ENCODE data around the gene ADAMTS2.

The ADAMTS2 gene

DNA sequence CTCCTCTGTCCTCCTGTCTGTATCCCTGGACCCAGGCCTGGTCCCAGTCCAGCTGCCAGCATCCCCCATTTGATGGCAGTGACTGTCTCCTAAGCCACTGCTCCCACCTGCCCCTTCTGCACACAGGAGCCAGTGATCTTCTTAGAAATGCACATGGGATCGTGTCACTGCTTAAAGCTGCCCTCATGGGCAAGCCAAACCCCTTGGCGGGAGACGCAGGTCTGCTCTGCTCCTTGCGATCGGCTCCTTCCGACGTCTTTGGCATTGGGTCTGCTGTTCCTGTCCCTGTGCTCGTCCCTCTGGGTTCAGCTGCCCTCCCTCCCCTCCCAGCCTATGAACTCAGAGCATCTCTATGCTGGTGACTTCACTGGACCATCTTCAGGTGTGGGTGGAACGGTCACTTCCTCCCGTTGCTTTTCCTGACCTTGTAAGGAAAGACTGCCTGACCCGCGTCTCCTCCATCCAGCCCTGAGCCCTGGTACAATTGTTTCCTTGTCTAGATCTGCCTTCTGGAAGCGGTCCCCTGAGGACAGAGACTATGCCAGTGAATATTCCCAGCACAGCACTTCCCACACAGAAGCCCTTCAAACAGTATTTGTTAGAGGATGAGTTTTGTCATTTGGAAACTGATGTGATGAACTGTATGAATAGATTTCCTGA is 168.6 kb downstream of the ADAMTS2 start:
- DNase-seq (ENCODE audit: extremely low read depth, low read depth), result no peak
- no peak for TF ChIP-seq CTCF (IDR thresholded peaks at IDR 0.05; ENCODE audit: low read depth, low read length)

DNA sequence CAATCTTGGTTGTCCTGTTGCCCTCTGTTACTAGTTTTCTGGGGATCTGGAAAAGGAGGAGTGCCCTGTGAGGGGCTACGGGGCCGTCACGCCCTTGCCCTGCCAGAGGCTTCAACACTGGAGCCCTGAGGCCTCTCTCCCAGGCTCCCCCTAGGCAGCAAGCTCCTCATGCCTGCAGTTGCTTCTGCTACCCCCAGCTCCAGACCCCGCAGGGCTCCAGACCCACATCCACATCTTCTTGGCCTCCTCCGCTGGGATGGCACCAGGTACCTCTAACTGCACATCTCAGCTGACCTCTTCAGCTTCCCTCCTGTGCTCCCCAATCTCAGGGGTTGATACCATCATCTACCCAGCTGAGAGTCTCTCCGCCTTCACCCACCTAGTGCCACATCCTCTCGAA is 169.1 kb downstream of the ADAMTS2 start:
- no peak for TF ChIP-seq CTCF (IDR thresholded peaks at IDR 0.05; ENCODE audit: low read depth, low read length)
- DNase-seq (ENCODE audit: extremely low read depth, low read depth), result no peak

GRCh38 chr5:179171816-179172745 is 173.2 kb downstream of the ADAMTS2 start:
- no peak for DNase-seq (ENCODE audit: extremely low read depth, low read depth)
- no peak for TF ChIP-seq CTCF (IDR thresholded peaks at IDR 0.05; ENCODE audit: low read depth, low read length)

GRCh38 chr5:179171251-179171815 is 173.9 kb downstream of the ADAMTS2 start:
- TF ChIP-seq CTCF (IDR thresholded peaks at IDR 0.05; ENCODE audit: low read depth, low read length), result no peak
- no peak for DNase-seq (ENCODE audit: extremely low read depth, low read depth)

DNA sequence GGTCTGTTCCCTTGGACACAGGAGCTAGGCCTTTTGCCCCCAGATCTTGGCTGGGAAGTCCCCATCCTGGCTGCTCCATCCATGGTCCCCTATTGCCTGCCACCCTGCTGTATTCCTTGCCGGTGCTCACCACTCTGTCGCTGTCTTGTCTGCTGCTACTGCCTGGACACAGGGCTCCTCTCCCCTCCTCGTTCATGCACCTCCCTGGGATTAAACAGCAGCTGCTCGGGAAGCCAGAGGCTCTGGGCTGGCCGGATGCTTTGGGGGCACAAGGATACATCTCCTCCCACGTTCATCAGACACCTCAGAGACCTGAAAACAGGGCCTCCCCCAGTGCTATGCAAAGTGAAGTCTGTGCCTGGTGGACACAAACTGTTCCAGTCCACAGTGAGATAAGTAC is 174.7 kb downstream of the ADAMTS2 start:
- no peak for TF ChIP-seq CTCF (IDR thresholded peaks at IDR 0.05; ENCODE audit: low read depth, low read length)
- no peak for DNase-seq (ENCODE audit: extremely low read depth, low read depth)

DNA sequence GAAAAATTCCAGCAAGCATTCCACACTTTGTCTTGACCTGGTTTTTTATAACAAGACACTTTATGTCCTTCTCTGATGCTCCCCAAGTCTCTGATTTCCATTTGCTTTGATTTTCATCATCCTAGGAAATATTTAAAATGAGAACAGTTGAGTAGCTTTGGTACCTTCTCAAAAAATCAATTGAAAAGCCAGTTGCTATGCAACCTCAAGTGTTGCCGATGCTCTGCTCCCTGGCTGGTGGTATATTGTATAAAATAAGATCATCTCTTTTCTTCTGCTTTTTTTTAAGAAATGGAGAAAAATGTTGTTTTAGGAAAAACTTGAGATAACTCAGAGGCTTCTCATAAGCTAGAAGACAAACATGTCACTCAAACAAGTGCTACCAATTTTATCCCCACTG is 175.4 kb downstream of the ADAMTS2 start:
- TF ChIP-seq CTCF (IDR thresholded peaks at IDR 0.05; ENCODE audit: low read depth, low read length), result no peak

GRCh38 chr5:179168664-179169063 is 176.6 kb downstream of the ADAMTS2 start:
- TF ChIP-seq CTCF (IDR thresholded peaks at IDR 0.05; ENCODE audit: low read depth, low read length), result no peak
- no peak for DNase-seq (ENCODE audit: extremely low read depth, low read depth)

More for the DNA sequence above, 175.4 kb downstream of the ADAMTS2 start:
- DNase-seq (ENCODE audit: extremely low read depth, low read depth), result no peak
